ENCODE results near the gene HSPA2.

- TF ChIP-seq POLR2A (IDR thresholded peaks at IDR 0.05): no peak
- no peak for TF ChIP-seq CTCF (IDR thresholded peaks at IDR 0.05)
These were observed 3.9 kb upstream of the HSPA2 start for GRCh38 chr14:64536488-64537245.
